Trophoblast cell (in vitro differentiated cells and primary cell): ENCODE data around the gene OR13J1.

Experiments used
- DNase-seq, 2 donors: peaks; one replicate each; pipeline ENCODE4 v3.0.0-alpha.2; 2016
- H2AFZ ChIP-seq: 2 replicates; pipeline ENCODE4 v1.6.1; 2013; ENCODE audit warnings: low read length, moderate library complexity, mild to moderate bottlenecking; ENCODE audit not compliant: insufficient read depth, poor library complexity
- H2AK5ac ChIP-seq: 2 replicates; pipeline ENCODE4 v1.6.1; 2013; ENCODE audit warnings: mild to moderate bottlenecking, low read length
- H2BK120ac ChIP-seq: 2 replicates; pipeline ENCODE4 v1.6.1; 2013; ENCODE audit warnings: low read length, mild to moderate bottlenecking, moderate library complexity; ENCODE audit not compliant: insufficient read depth, poor library complexity
- H2BK12ac ChIP-seq: 2 replicates; pipeline ENCODE4 v1.6.1; 2013; ENCODE audit warnings: mild to moderate bottlenecking, low read length, moderate library complexity
- H2BK5ac ChIP-seq: 2 replicates; pipeline ENCODE4 v1.6.1; 2013; ENCODE audit warnings: low read length, low read depth, moderate library complexity, mild to moderate bottlenecking; ENCODE audit not compliant: poor library complexity
- H3K14ac ChIP-seq: 2 replicates; pipeline ENCODE4 v1.6.1; 2013; ENCODE audit warnings: mild to moderate bottlenecking, low read length
- H3K18ac ChIP-seq: 2 replicates; pipeline ENCODE4 v1.6.1; 2013; ENCODE audit warnings: mild to moderate bottlenecking, low read length
- H3K23ac ChIP-seq: 2 replicates; pipeline ENCODE4 v1.6.1; 2013; ENCODE audit warnings: low read length
- H3K27ac ChIP-seq: 2 replicates; pipeline ENCODE4 v1.5.1; 2013; ENCODE audit warnings: low read depth, mild to moderate bottlenecking, inconsistent platforms, low read length, moderate library complexity
- H3K27me3 ChIP-seq: 2 replicates; pipeline ENCODE4 v1.6.1; 2013; ENCODE audit warnings: inconsistent platforms, mild to moderate bottlenecking, low read length, moderate library complexity; ENCODE audit not compliant: insufficient read depth
- H3K36me3 ChIP-seq, 2 experiments: 1 replicate in 1 of 2; 2 replicates in 1 of 2; pipeline ENCODE4 v1.6.1; 2013; ENCODE audit warnings: low read length in 2 of 2, mild to moderate bottlenecking in 2 of 2, moderate library complexity in 1 of 2; ENCODE audit not compliant: insufficient read depth in 2 of 2, control insufficient read depth in 1 of 2
- H3K4ac ChIP-seq: 2 replicates; pipeline ENCODE4 v1.6.1; 2013; ENCODE audit warnings: low read depth, mild to moderate bottlenecking, low read length, moderate library complexity
- H3K4me1 ChIP-seq, 2 experiments: 1 replicate in 1 of 2; 2 replicates in 1 of 2; pipeline ENCODE4 v1.6.1; 2013; ENCODE audit warnings: low read length in 2 of 2, mild to moderate bottlenecking in 2 of 2, moderate library complexity in 1 of 2; ENCODE audit not compliant: insufficient read depth in 2 of 2, control insufficient read depth in 1 of 2
- H3K4me2 ChIP-seq: 2 replicates; pipeline ENCODE4 v1.6.1; 2013; ENCODE audit warnings: inconsistent platforms, mild to moderate bottlenecking, low read length, moderate library complexity
- H3K4me3 ChIP-seq: 2 replicates; pipeline ENCODE4 v1.5.1; 2013; ENCODE audit warnings: mild to moderate bottlenecking, low read depth, low read length, inconsistent platforms
- H3K79me1 ChIP-seq: one replicate; pipeline ENCODE4 v1.6.1; 2013; ENCODE audit warnings: low read length
- H3K79me2 ChIP-seq: 2 replicates; pipeline ENCODE4 v1.6.1; 2013; ENCODE audit warnings: low read length, mild to moderate bottlenecking; ENCODE audit not compliant: control insufficient read depth, insufficient read depth, poor library complexity
- H3K9ac ChIP-seq: 2 replicates; pipeline ENCODE4 v1.6.1; 2013; ENCODE audit warnings: mild to moderate bottlenecking, low read length
- H3K9me3 ChIP-seq: 2 replicates; pipeline ENCODE4 v1.6.1; 2013; ENCODE audit warnings: low read depth, mild to moderate bottlenecking, control low read depth, inconsistent platforms, low read length; ENCODE audit not compliant: insufficient read depth
- H4K12ac ChIP-seq: 2 replicates; pipeline ENCODE4 v1.6.1; 2013; ENCODE audit warnings: low read depth, mild to moderate bottlenecking, low read length, moderate library complexity
- H4K8ac ChIP-seq: 2 replicates; pipeline ENCODE4 v1.6.1; 2013; ENCODE audit warnings: low read depth, mild to moderate bottlenecking, low read length, moderate library complexity
- H4K91ac ChIP-seq: one replicate; pipeline ENCODE4 v1.6.1; 2013; ENCODE audit warnings: low read depth, mild to moderate bottlenecking, low read length, moderate library complexity
- WGBS: extraction: QIAGEN DNeasy Blood & Tissue Kit; methylation state at CpG from one replicate; pipeline ENCODE4 v1.1.7; 2013; ENCODE audit warnings: missing lambda C conversion rate; ENCODE audit not compliant: insufficient read length, insufficient coverage; ENCODE audit errors: extremely low coverage; 5-methylcytosine and 5-hydroxymethylcytosine counted together

OR13J1 gene

GRCh38 chr9:35841645-35841900 lies 28.6 kb downstream of the OR13J1 start:
- H3K27ac ChIP-seq, result no peak overlapping the region
- H2AK5ac ChIP-seq, result no peak overlapping the region
- no peak overlapping the region for H4K91ac ChIP-seq
- no peak overlapping the region for H3K18ac ChIP-seq
- H2BK120ac ChIP-seq, result no peak overlapping the region
- peaks cover 0 to 2% of the 10 kb centered on the region in 2 experiments for H3K36me3 ChIP-seq
- no peak overlapping the region for H3K23ac ChIP-seq
- H3K27me3 ChIP-seq, result no peaks in the 10 kb centered on the region
- H3K14ac ChIP-seq, result no peak overlapping the region
- H3K4me3 ChIP-seq, result no peak overlapping the region
- H2BK5ac ChIP-seq, result no peak overlapping the region
- no peak for DNase-seq
- WGBS, result no CpG with 5 or more reads among the region's 5 CpGs
- no peak overlapping the region for H4K12ac ChIP-seq
- peaks cover 2% of the 10 kb centered on the region for H3K9me3 ChIP-seq
- H2BK12ac ChIP-seq, result no peak overlapping the region
- H3K4me1 ChIP-seq, result peaks cover 3 to 9% of the 10 kb centered on the region in 2 experiments
- no peak overlapping the region for H2AFZ ChIP-seq
- H3K9ac ChIP-seq, result no peak overlapping the region
- no peak overlapping the region for H4K8ac ChIP-seq
- no peaks in the 10 kb centered on the region for H3K79me1 ChIP-seq
- H3K4me2 ChIP-seq, result no peak overlapping the region
- no peaks in the 10 kb centered on the region for H3K79me2 ChIP-seq
- no peak overlapping the region for H3K4ac ChIP-seq

- Histone ChIP-seq H2AK5ac (no peak overlapping the region), H3K9me3 (no peaks in the 10 kb centered on the region), H3K4me1 (peaks cover 0 to 4% of the 10 kb centered on the region in 2 experiments), H2BK120ac (no peak overlapping the region), H3K18ac (no peak overlapping the region), H3K27me3 (no peaks in the 10 kb centered on the region), H3K79me2 (no peaks in the 10 kb centered on the region), H4K91ac (no peak overlapping the region), H3K23ac (no peak overlapping the region), H3K36me3 (peaks cover 0 to 2% of the 10 kb centered on the region in 2 experiments), H3K14ac (no peak overlapping the region), H3K4me3 (no peak overlapping the region), H2AFZ (no peak overlapping the region), H3K4me2 (no peak overlapping the region), H2BK12ac (no peak overlapping the region), H3K4ac (no peak overlapping the region), H4K12ac (no peak overlapping the region), H4K8ac (no peak overlapping the region), H3K27ac (no peak overlapping the region), H2BK5ac (no peak overlapping the region), H3K9ac (no peak overlapping the region), H3K79me1 (no peaks in the 10 kb centered on the region)
- no CpG with 5 or more reads among the region's 15 CpGs for WGBS
- no peak for DNase-seq
These were observed 29.1 kb downstream of the OR13J1 start for GRCh38 chr9:35840881-35841644.

GRCh38 chr9:35839926-35840325 lies 30.3 kb downstream of the OR13J1 start:
- Histone ChIP-seq H3K14ac (no peak overlapping the region), H4K8ac (no peak overlapping the region), H3K79me2 (no peaks in the 10 kb centered on the region), H3K79me1 (no peaks in the 10 kb centered on the region), H3K4me1 (no peaks in the 10 kb centered on the region), H4K91ac (no peak overlapping the region), H3K9ac (no peak overlapping the region), H2BK12ac (no peak overlapping the region), H3K9me3 (no peaks in the 10 kb centered on the region), H3K4me2 (no peak overlapping the region), H2BK5ac (no peak overlapping the region), H3K18ac (no peak overlapping the region), H3K27ac (no peak overlapping the region), H3K4ac (no peak overlapping the region), H3K4me3 (no peak overlapping the region), H3K27me3 (no peaks in the 10 kb centered on the region), H2AFZ (no peak overlapping the region), H2AK5ac (no peak overlapping the region), H2BK120ac (no peak overlapping the region), H3K23ac (no peak overlapping the region), H3K36me3 (peaks cover 0 to 4% of the 10 kb centered on the region in 2 experiments), H4K12ac (no peak overlapping the region)
- no peak for DNase-seq
- WGBS, result no CpG with 5 or more reads among the region's 5 CpGs

- Histone ChIP-seq H3K79me2 (no peaks in the 10 kb centered on the region), H4K8ac (no peak overlapping the region), H2BK12ac (no peak overlapping the region), H4K12ac (no peak overlapping the region), H3K23ac (no peak overlapping the region), H3K18ac (no peak overlapping the region), H3K79me1 (no peaks in the 10 kb centered on the region), H3K4me2 (no peak overlapping the region), H3K4me1 (peaks cover 12 to 16% of the 10 kb centered on the region in 2 experiments), H3K9me3 (no peaks in the 10 kb centered on the region), H3K4ac (no peak overlapping the region), H4K91ac (no peak overlapping the region), H2AK5ac (no peak overlapping the region), H3K14ac (no peak overlapping the region), H3K27me3 (no peaks in the 10 kb centered on the region), H3K27ac (no peak overlapping the region), H2BK120ac (no peak overlapping the region), H2BK5ac (no peak overlapping the region), H3K36me3 (peaks cover 0 to 4% of the 10 kb centered on the region in 2 experiments), H2AFZ (no peak overlapping the region), H3K4me3 (no peak overlapping the region), H3K9ac (no peak overlapping the region)
- DNase-seq, result no peak
- WGBS, result no CpG with 5 or more reads among the region's 5 CpGs
These were observed 33.6 kb downstream of the OR13J1 start for GRCh38 chr9:35836595-35836994.
